HepG2 (cell line): ENCODE results near the gene MRI1. TPM values are rescaled to one million over a fixed set of nuclear protein-coding genes. Genes with fewer than 3 reads are reported as not detected.

Source experiments
- BRCA1 ChIP-seq: sonication (generic); formaldehyde crosslinking; IDR thresholded peaks from 2 replicates; pipeline ENCODE4 v1.4.0; 2020; ENCODE audit warnings: missing genetic modification reagents
- ELF1 ChIP-seq: sonication (generic); formaldehyde crosslinking; IDR thresholded peaks from 2 replicates; pipeline ENCODE4 v1.4.0; 2020; ENCODE audit warnings: missing genetic modification reagents
- HDAC2 ChIP-seq: sonication (generic); formaldehyde crosslinking; IDR thresholded peaks from 2 replicates; pipeline ENCODE4 v1.4.0; 2020; ENCODE audit warnings: missing genetic modification reagents
- HNRNPLL ChIP-seq: fragments of 200-400 bp; formaldehyde crosslinking; IDR thresholded peaks from 2 replicates; pipeline ENCODE4 v1.6.1; 2017; ENCODE audit warnings: mild to moderate bottlenecking, low read depth, low read length; ENCODE audit not compliant: poor library complexity, severe bottlenecking
- HOXA5 ChIP-seq: sonication (generic); formaldehyde crosslinking; IDR thresholded peaks from 2 replicates; pipeline ENCODE4 v1.4.0; 2020; ENCODE audit warnings: missing genetic modification reagents
- KDM5A ChIP-seq: fragments of 200-600 bp; sonication (generic); IDR thresholded peaks from 2 replicates; pipeline ENCODE4 v1.7.0; 2018; ENCODE audit warnings: antibody characterized with exemption, mild to moderate bottlenecking, low read length, borderline replicate concordance
- KDM5B ChIP-seq: sonication (generic); formaldehyde crosslinking; IDR thresholded peaks from 2 replicates; pipeline ENCODE4 v1.4.0; 2020; ENCODE audit warnings: missing genetic modification reagents, mild to moderate bottlenecking, borderline replicate concordance
- NPAS2 ChIP-seq: sonication (generic); formaldehyde crosslinking; IDR thresholded peaks from 2 replicates; pipeline ENCODE4 v1.8.0; 2022; ENCODE audit warnings: mild to moderate bottlenecking, missing genetic modification reagents, borderline replicate concordance
- POLR2G ChIP-seq: fragments of 200-400 bp; formaldehyde crosslinking; IDR thresholded peaks from 2 replicates; pipeline ENCODE4 v1.6.1; 2018; ENCODE audit warnings: mild to moderate bottlenecking, low read depth, low read length, moderate library complexity
- RARG ChIP-seq: sonication (generic); formaldehyde crosslinking; IDR thresholded peaks from 2 replicates; pipeline ENCODE4 v1.4.0; 2020; ENCODE audit warnings: low read depth, mild to moderate bottlenecking, missing genetic modification reagents
- SIX1 ChIP-seq: sonication (generic); formaldehyde crosslinking; IDR thresholded peaks from 2 replicates; pipeline ENCODE4 v1.4.0; 2020; ENCODE audit warnings: missing genetic modification reagents, borderline replicate concordance
- TEAD3 ChIP-seq: optimal IDR thresholded peaks from 2 replicates; pipeline ENCODE3; 2016; ENCODE audit warnings: borderline replicate concordance
- ZMYM4 ChIP-seq: sonication (generic); formaldehyde crosslinking; IDR thresholded peaks from 2 replicates; pipeline ENCODE4 v1.8.1; 2023; ENCODE audit warnings: mild to moderate bottlenecking, missing genetic modification reagents
- ZNF337 ChIP-seq: sonication (generic); formaldehyde crosslinking; IDR thresholded peaks from 2 replicates; pipeline ENCODE4 v1.5.1; 2020; ENCODE audit warnings: missing genetic modification reagents, low read depth, mild to moderate bottlenecking, borderline replicate concordance
- ZNF350 ChIP-seq: sonication (generic); formaldehyde crosslinking; IDR thresholded peaks from 2 replicates; pipeline ENCODE4 v1.4.0; 2020; ENCODE audit warnings: mild to moderate bottlenecking, low read depth, missing genetic modification reagents, borderline replicate concordance
- ZNF414 ChIP-seq: sonication (generic); formaldehyde crosslinking; IDR thresholded peaks from 2 replicates; pipeline ENCODE4 v1.5.0; 2020; ENCODE audit warnings: missing genetic modification reagents
- ZNF546 ChIP-seq: sonication (generic); formaldehyde crosslinking; conservative IDR thresholded peaks from 2 replicates; pipeline ENCODE4 v1.8.1; 2023; ENCODE audit warnings: mild to moderate bottlenecking, missing genetic modification reagents
- ZNF572 ChIP-seq: sonication (generic); formaldehyde crosslinking; IDR thresholded peaks from 2 replicates; pipeline ENCODE4 v1.5.1; 2020; ENCODE audit warnings: mild to moderate bottlenecking, missing genetic modification reagents
- ZSCAN21 ChIP-seq: sonication (generic); formaldehyde crosslinking; IDR thresholded peaks from 2 replicates; pipeline ENCODE4 v1.8.0; 2022; ENCODE audit warnings: mild to moderate bottlenecking, missing genetic modification reagents, moderate library complexity, borderline replicate concordance
- polyA plus RNA-seq, 8 experiments: library from polyadenylated mRNA; depleted of rRNA in 3 of 8; stranded (reverse) in 7 of 8; unstranded in 1 of 8; fragments of >200 nt; fragmentation: Illumina TruSeq in 4 of 8; extraction: Trizol in 4 of 8; gene quantifications; 2 replicates each; pipeline versions ENCODE4 v1.2.1 to v1.2.3, GENCODE V29; 2011 to 2016; ENCODE audit warnings: low read depth in 4 of 8, missing spikeins in 1 of 8, mixed read lengths in 1 of 8; ENCODE audit not compliant: insufficient read depth in 1 of 8
- total RNA-seq, 5 experiments: library from RNA; depleted of rRNA; stranded (reverse); fragments of >200 nt; fragmentation: Illumina TruSeq; extraction: Trizol; gene quantifications; 2 replicates each; pipeline ENCODE4 v1.2.3, GENCODE V29; 2016; ENCODE audit warnings: low read depth in 1 of 5
- TF ChIP-seq, protein P1 (sequence below): sonication (generic); formaldehyde crosslinking; IDR thresholded peaks from 2 replicates; pipeline ENCODE4 v1.4.0; 2020; ENCODE audit warnings: mild to moderate bottlenecking, missing genetic modification reagents, borderline replicate concordance
- TF ChIP-seq, protein P2 (sequence below): sonication (generic); formaldehyde crosslinking; IDR thresholded peaks from 2 replicates; pipeline ENCODE4 v1.4.0; 2020; ENCODE audit warnings: missing genetic modification reagents
- TF ChIP-seq, protein P3 (sequence below): IDR thresholded peaks from 2 replicates; pipeline ENCODE4 v1.6.1; 2018; ENCODE audit warnings: missing genetic modification reagents
- TF ChIP-seq, protein P4 (sequence below): IDR thresholded peaks from 2 replicates; pipeline ENCODE4 v1.6.1; 2012; ENCODE audit warnings: inconsistent platforms

Gene MRI1
- total and polyA plus RNA-seq, 2 of the 13 experiments (the other 11 are each of a cell fraction or from before 2014, with no cell fraction given) = 20.1 to 20.6 TPM

GRCh38 chr19:13794757-13795589 lies 30.7 kb downstream of the MRI1 start, which contains the start of gene ZSWIM4 (continued):
- TF ChIP-seq RARG (CRISPR knock-in tag) (no peak), ZNF350 (CRISPR knock-in tag) (peak; percentile 52; the same call in 1 of the 2 replicates), ZNF546 (CRISPR knock-in tag) (no peak), KDM5B (CRISPR knock-in tag) (peak; percentile 37; the same call in 1 of the 2 replicates), ZSCAN21 (no peak), ZMYM4 (CRISPR knock-in tag) (peak; percentile 46; the same call in 1 of the 2 replicates), ZNF337 (CRISPR knock-in tag) (no peak), NPAS2 (no peak), BRCA1 (CRISPR knock-in tag) (no peak), TEAD3 (peak; percentile 84), ZNF414 (CRISPR knock-in tag) (peak; percentile 79), POLR2G (peak; percentile 61), HNRNPLL (peak; percentile 57), ZNF572 (CRISPR knock-in tag) (no peak), SIX1 (CRISPR knock-in tag) (no peak), HOXA5 (CRISPR knock-in tag) (peak; percentile 30; the same call in 1 of the 2 replicates), HDAC2 (peak; percentile 76), ELF1 (peak; percentile 63), KDM5A (peak; percentile 39; the same call in 1 of the 2 replicates)
- TF ChIP-seq, protein P1, sequence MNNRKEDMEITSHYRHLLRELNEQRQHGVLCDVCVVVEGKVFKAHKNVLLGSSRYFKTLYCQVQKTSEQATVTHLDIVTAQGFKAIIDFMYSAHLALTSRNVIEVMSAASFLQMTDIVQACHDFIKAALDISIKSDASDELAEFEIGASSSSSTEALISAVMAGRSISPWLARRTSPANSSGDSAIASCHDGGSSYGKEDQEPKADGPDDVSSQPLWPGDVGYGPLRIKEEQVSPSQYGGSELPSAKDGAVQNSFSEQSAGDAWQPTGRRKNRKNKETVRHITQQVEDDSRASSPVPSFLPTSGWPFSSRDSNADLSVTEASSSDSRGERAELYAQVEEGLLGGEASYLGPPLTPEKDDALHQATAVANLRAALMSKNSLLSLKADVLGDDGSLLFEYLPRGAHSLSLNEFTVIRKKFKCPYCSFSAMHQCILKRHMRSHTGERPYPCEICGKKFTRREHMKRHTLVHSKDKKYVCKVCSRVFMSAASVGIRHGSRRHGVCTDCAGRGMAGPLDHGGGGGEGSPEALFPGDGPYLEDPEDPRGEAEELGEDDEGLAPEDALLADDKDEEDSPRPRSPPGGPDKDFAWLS (CRISPR knock-in tag) = no peak
- TF ChIP-seq, protein P2, sequence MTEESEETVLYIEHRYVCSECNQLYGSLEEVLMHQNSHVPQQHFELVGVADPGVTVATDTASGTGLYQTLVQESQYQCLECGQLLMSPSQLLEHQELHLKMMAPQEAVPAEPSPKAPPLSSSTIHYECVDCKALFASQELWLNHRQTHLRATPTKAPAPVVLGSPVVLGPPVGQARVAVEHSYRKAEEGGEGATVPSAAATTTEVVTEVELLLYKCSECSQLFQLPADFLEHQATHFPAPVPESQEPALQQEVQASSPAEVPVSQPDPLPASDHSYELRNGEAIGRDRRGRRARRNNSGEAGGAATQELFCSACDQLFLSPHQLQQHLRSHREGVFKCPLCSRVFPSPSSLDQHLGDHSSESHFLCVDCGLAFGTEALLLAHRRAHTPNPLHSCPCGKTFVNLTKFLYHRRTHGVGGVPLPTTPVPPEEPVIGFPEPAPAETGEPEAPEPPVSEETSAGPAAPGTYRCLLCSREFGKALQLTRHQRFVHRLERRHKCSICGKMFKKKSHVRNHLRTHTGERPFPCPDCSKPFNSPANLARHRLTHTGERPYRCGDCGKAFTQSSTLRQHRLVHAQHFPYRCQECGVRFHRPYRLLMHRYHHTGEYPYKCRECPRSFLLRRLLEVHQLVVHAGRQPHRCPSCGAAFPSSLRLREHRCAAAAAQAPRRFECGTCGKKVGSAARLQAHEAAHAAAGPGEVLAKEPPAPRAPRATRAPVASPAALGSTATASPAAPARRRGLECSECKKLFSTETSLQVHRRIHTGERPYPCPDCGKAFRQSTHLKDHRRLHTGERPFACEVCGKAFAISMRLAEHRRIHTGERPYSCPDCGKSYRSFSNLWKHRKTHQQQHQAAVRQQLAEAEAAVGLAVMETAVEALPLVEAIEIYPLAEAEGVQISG = peak; percentile 17; the same call in 1 of the 2 replicates
- TF ChIP-seq, protein P3, sequence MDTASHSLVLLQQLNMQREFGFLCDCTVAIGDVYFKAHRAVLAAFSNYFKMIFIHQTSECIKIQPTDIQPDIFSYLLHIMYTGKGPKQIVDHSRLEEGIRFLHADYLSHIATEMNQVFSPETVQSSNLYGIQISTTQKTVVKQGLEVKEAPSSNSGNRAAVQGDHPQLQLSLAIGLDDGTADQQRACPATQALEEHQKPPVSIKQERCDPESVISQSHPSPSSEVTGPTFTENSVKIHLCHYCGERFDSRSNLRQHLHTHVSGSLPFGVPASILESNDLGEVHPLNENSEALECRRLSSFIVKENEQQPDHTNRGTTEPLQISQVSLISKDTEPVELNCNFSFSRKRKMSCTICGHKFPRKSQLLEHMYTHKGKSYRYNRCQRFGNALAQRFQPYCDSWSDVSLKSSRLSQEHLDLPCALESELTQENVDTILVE (CRISPR knock-in tag) = no peak
- TF ChIP-seq, protein P4, sequence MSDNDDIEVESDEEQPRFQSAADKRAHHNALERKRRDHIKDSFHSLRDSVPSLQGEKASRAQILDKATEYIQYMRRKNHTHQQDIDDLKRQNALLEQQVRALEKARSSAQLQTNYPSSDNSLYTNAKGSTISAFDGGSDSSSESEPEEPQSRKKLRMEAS = 0 out of 2 replicates have a peak, but pooled peaks have one; percentile 27
